HG03097 (cell line): ENCODE results near the gene GATB.

Experiments
- ATAC-seq: cut with Tn5 transposase; IDR thresholded peaks from one replicate; pipeline ENCODE4 v1.9.1; 2021; ENCODE audit not compliant: unreplicated experiment, low FRiP score

GATB gene

GRCh38 chr4:151624626-151625565, 135.9 kb downstream of the GATB start:
- ATAC-seq = no peak
